PFSK-1 (cell line): ENCODE results near the gene CHST9.

Experiments used
- POLR2AphosphoS5 ChIP-seq: IDR thresholded peaks from 2 replicates; pipeline ENCODE4 v1.6.1; 2012; ENCODE audit warnings: low read depth, mild to moderate bottlenecking, control low read depth, low read length, moderate library complexity
- REST ChIP-seq, 2 experiments: IDR thresholded peaks; 2 replicates each; pipeline versions ENCODE4 v1.6.1 to v1.8.0; 2011 to 2012; ENCODE audit warnings: low read depth in 2 of 2, low read length in 2 of 2, control low read depth in 1 of 2, inconsistent platforms in 1 of 2, mild to moderate bottlenecking in 1 of 2, moderate library complexity in 1 of 2; ENCODE audit not compliant: insufficient read depth in 1 of 2
- TAF1 ChIP-seq: IDR thresholded peaks from 2 replicates; pipeline ENCODE4 v1.6.1; 2012; ENCODE audit warnings: low read length, control low read depth, borderline replicate concordance; ENCODE audit not compliant: insufficient read depth

GRCh38 chr18:27226556-27227075 lies 41.5 kb upstream of the CHST9 start:
- no peak for TF ChIP-seq REST (IDR thresholded peaks at IDR 0.05; ENCODE audit: insufficient read depth in 1 of 2, low read depth in 2 of 2, low read length in 2 of 2)
- no peak for TF ChIP-seq POLR2AphosphoS5
- no peak for TF ChIP-seq TAF1
